ENCODE measurements around the gene BCL11A.

DNA sequence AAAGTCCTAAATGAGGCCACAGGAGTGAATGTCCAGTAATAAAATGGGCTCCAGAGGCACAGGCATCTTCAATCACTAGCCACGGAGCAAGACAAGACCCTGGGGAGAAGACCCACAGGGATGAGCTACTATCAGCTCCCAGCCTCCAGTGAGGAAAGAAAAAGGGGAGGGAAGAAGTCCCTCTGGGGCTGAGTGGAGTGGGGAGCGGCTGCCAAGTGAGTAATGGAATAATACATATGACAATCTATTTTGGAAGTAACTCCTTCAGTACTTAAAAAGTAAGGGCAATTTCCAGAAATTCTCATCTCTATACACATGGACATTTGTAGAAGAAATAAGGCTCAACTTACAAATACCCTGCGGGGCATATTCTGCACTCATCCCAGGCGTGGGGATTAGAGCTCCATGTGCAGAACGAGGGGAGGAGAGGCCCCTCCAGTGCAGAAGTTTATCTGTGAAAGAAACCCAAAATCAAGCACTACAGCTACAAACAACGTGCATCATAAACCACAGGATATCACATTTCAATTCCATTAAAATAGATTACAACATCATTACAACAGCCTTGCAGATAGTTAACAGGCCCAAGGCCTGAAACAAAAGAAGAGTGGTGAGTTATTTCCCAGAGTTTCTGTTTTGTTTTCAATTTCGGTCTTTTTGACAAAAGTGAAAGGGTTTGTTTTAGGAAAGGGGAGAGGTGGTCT lies 84.9 kb downstream of the BCL11A start:
- TF ChIP-seq, protein P1, sequence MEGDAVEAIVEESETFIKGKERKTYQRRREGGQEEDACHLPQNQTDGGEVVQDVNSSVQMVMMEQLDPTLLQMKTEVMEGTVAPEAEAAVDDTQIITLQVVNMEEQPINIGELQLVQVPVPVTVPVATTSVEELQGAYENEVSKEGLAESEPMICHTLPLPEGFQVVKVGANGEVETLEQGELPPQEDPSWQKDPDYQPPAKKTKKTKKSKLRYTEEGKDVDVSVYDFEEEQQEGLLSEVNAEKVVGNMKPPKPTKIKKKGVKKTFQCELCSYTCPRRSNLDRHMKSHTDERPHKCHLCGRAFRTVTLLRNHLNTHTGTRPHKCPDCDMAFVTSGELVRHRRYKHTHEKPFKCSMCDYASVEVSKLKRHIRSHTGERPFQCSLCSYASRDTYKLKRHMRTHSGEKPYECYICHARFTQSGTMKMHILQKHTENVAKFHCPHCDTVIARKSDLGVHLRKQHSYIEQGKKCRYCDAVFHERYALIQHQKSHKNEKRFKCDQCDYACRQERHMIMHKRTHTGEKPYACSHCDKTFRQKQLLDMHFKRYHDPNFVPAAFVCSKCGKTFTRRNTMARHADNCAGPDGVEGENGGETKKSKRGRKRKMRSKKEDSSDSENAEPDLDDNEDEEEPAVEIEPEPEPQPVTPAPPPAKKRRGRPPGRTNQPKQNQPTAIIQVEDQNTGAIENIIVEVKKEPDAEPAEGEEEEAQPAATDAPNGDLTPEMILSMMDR (IDR thresholded peaks at IDR 0.05), result no peak
- TF ChIP-seq POLR2A (IDR thresholded peaks at IDR 0.05), result no peak
